HG03280 (cell line): ENCODE results near the gene SCRN3.

Experiments
- ATAC-seq: cut with Tn5 transposase; IDR thresholded peaks from one replicate; pipeline ENCODE4 v1.9.1; 2021; ENCODE audit warnings: mild to moderate bottlenecking, moderate library complexity; ENCODE audit not compliant: unreplicated experiment

Gene SCRN3

GRCh38 chr2:174477759-174478158 is 82.2 kb downstream of the SCRN3 start:
- no peak for ATAC-seq
